HG03432 (cell line): ENCODE measurements around the gene TBC1D14.
A peak's percentile ranks its signal among the peaks of the same experiment; 100 is the strongest.

ENCODE experiments used
- ATAC-seq: cut with Tn5 transposase; IDR thresholded peaks from one replicate; pipeline ENCODE4 v1.9.1; 2021; ENCODE audit warnings: mild to moderate bottlenecking, moderate library complexity; ENCODE audit not compliant: unreplicated experiment

The TBC1D14 gene

DNA sequence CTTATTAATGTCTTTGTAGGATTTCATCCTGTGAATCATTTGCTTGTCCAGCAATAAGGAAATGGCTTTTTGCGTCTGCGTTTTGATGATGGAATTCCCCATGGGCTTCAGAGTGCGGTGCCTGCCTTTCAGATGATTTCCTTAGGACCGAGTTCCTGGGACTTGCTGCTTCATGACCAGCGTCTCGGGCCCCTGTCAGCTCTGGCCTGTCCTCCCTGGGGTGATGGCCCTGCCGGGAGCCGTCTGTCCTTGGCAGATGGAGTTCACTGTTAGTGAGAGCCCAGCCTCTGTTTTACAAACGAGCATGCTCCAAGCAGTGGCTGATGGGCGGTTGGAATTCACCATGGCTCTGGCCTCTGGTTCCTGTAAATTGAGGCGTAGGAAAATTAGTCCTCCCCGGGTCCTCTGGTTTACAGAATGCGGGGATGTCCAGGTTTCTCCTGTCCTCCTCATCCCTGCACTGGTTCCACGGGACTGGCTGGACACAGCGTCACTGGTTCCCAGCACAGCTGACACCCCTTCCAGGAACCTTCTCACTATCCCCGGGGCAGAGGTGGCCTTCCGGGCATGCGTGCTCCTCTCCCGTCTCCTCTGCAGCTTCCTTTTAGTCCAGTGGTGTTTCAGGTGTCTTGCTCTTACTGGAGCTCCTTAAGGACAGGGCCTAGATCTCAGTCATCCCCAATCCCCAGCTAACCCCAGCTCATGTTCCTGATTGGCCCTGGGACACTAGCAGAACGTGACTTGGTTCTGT is 34.9 kb downstream of the TBC1D14 start:
- no peak for ATAC-seq

DNA sequence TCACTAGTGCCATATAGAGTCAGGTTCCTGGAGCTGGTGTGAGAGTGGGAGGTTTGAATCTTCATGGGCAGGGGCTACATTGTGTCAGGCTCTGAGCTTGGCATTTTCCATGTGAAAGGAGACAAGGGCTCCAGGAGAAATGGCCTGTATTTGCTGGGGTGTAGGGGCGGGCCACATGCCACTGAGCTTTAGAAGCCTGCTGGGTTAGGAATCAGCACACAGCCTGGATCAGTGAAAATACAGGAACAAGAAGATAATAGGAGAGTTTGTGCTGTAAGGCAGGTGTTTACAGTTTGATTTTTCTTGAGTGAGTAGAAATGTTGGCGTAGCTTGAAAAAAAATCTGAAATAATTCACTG is 35.4 kb downstream of the TBC1D14 start:
- ATAC-seq: no peak

DNA sequence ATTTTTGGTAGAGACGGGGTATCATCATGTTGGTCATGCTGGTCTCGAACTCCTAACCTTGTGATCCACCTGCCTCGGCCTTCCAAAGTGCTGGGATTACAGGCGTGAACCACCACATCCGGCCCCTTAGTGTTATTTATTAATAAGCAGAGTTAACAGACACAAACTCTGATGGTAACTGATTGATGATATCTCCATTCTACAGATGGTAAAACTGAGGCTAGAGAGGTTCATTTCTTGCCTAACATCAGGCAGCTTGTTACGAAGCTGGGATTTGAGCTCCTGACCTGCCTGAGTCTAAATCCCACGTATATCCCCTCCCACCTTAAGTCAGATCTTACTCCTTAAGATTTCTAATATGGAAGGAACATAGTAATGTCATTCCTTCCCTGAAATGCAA is 36.9 kb downstream of the TBC1D14 start:
- no peak for ATAC-seq

DNA sequence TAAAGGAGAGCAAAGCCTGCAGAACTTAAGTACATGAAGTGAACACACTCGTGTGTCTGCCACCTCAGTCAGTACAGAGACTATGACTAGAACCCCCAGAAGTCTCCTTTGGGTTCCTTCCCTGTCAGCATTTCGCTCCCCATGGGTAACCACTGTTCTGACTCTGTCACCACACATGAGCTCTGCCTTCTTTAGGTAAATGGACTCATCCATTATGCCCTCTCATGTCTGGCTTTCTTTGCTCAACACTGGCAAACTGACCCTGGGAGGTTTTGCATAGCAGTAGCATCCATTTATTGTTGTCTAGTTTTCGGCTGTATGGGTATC is 38.5 kb downstream of the TBC1D14 start:
- no peak for ATAC-seq

DNA sequence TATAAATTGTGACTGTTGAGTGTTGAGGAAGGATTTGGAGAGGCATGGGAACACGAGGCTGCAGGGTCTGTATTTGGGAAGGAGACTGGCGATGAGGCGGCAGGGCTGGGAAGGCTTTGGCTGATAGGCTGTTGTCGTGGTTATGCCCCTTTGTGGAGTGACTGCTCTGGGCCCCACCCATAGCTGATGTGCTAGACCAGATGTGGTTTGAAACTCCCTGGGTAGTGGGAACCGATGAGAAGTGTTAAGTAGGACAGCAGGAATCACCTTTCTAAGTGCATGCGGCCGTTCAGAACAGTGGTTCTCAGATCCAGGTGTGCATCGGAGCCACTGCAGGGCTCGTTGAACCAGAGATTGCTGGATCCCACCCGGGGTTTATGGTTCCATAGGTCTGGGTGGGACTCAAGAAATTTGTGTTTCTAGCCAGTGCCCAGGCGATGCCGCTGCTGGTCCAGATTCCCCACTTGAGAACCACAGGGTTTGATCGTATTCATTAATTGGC is 42.3 kb downstream of the TBC1D14 start:
- ATAC-seq: no peak

DNA sequence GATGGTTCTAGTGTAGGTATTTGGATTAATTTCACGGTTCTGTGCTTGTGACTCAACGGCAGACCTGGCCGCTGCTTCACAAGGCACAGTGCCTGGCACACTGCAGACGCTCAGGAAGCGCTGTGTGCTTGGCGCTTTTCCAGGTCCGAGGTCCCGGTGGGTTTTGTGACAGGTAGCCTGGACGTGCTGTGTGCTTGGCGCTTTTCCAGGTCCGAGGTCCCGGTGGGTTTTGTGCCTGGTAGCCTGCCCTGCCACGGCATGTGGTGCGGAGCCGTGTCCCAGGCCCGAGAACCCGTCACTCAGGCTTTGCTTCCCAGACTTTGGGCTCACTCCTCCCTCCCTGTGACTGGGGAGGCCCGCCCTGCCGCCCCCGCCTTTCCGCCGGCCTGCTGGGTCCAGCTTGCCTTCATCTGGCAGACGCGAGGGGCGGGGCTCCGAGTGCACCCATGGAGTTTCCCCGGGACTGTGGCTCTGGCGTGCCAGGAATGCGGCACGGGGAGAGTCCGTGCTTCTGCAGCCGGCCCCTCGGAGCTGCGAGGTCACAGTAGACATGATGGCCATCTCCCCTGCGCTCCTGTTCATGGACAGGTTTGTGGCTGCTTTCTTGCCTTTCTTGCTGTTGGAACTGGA is 44.2 kb downstream of the TBC1D14 start:
- no peak for ATAC-seq

DNA sequence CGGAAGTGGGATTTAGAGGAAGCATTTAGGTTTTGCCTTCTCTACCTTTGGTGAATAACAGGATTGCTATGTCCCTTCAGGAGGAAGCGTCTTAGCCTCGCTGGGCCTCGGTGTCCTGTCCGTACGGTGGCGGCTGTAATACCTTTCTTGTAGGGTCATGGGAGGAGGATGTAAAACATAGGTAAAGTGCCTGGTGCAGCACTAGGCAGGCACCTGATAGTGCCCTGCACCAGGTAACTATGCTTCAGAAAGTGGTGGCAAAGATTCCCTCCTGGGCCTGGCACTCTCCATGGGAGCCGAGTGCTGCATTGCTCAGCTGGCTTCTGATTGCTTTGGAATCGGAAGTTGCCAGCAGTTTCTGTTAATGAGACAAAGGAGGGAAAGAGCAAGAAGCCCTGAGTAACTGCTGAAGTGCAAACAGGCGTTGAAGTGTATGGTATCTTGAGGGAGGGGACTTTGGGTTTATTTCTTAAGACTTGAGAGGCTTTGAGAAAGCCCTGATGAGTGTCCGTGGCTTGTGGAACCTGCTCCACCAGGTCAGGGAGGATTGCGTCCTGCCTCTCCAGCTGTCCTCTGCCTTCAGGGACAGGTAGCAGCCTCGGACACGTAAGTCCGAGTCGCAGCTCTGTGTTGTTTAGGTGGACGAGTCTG is 45.8 kb downstream of the TBC1D14 start:
- no peak for ATAC-seq

DNA sequence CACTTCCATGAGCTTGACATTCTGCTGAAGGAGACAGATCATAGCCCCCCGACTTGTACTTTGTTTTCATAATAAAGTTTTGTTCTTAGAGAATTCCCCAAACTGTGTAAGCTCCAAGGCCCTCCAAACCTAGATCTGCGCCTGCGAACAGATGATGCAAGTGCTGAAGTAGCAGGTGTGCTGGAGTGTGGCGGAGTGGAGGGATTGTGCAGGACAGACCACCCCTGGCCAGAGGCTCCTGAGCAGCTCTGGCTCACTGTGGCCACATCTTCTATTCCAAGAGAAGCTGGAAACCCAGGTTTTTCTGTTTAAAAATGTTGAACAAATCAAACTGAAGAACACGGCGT is 46.4 kb downstream of the TBC1D14 start:
- no peak for ATAC-seq

DNA sequence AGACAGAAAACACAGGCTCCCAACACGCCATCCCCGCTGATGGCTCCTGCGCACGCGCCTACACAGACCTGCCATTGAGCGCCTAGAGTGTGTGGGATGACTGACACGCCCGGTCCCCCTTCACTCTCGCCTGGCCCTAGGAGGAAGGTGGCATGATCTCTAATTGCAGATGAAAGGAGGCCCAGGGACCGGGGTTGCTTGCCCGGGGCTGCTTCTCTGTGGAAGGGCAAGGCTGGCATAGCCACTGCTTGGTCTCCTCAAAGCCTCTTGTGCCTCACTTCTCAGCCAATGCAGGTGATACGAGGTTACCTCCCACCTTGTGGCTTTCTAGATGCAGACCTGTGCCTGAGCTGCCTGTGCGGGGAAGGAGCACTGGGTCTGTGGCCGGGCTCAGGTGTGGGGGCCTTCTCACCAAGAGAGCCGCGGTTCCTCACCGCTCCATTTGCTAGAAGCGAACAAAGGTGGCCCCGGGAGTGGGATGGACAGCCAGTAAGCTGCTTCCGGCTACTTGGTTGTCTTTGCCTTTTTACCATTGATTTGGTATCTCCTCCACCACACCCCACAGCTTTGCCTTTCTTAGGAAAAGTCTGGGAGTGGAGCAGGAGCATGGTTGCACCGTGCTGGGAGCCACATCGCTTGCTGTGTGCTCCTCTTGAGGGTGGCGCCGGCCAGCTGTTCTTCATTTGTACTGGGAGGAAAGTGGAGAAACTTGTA is 47.0 kb downstream of the TBC1D14 start:
- ATAC-seq: no peak

DNA sequence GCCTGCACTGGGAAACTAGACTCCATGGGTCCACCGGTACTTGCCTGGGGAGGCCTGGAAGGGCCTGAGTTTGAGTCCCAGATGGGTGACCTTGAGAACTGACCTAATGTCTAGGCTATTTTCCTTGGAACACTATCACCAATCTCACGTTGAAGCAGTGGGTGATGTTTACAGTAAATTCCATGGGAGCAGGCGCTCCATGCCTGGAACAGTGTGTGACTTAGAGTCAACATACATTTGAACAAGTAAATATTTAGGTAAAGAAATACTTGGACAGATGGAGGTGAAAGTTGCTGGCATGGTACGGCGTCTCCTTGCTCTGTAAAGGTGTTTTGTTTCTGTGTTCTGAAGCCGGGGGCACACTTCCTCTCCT is 47.5 kb downstream of the TBC1D14 start:
- ATAC-seq: no peak

DNA sequence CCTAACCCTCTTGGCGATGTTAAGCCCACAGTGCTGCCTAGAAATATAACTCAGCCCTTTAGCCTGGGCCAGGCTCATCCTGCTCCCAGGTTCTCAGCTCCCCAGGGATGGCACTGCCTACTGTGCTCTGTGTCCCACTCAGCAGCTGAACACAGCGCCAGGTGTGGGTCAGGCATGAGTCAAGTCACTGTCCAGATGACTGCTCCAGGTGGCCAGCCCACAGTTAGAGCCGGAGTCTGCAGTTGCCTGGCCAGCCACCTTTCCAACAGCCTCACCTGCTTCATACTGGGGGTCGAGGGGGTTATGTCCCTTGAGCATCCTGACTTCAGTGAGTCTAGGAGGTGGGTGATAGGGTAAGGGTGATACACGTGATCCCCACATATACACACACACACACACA is 48.4 kb downstream of the TBC1D14 start:
- ATAC-seq: no peak

DNA sequence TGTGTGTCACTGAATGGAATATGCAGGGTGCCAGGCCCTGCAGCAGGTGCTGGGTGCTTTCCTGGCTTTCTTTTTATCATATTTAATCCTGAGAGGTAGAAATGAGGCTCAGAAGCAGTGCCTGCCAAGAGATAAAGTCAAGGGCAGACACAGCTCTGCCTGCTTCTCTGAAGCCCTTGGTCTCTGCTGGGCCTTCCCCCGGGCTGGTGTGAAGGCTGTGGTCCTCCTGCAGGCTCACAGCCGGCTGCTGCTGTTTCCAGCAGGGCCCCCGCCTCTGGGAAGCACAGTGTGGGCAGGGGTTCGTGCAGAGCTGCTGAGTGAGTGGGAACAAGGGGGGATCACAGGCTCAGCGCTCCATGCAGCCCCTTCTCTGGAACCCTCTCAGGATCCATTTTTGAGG is 49.6 kb downstream of the TBC1D14 start:
- no peak for ATAC-seq

DNA sequence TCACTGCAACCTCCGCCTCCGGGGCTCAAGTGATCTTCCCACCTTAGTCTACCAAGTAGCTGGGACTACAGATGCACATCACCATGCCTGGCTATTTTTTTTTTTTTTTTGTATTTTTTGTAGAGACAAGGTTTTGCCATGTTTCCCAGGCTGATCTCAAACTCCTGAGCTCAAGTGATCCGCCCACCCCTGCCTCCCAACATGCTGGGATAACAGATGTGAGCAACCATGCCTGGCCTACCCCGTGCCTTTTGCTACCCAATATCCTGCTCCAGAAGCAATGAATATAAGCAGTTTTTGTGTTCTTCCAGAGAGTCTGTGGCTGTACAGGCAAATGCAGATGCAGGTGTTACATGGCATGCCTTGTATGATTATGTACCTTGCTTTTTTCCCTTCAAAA is 50.5 kb downstream of the TBC1D14 start:
- ATAC-seq: no peak

DNA sequence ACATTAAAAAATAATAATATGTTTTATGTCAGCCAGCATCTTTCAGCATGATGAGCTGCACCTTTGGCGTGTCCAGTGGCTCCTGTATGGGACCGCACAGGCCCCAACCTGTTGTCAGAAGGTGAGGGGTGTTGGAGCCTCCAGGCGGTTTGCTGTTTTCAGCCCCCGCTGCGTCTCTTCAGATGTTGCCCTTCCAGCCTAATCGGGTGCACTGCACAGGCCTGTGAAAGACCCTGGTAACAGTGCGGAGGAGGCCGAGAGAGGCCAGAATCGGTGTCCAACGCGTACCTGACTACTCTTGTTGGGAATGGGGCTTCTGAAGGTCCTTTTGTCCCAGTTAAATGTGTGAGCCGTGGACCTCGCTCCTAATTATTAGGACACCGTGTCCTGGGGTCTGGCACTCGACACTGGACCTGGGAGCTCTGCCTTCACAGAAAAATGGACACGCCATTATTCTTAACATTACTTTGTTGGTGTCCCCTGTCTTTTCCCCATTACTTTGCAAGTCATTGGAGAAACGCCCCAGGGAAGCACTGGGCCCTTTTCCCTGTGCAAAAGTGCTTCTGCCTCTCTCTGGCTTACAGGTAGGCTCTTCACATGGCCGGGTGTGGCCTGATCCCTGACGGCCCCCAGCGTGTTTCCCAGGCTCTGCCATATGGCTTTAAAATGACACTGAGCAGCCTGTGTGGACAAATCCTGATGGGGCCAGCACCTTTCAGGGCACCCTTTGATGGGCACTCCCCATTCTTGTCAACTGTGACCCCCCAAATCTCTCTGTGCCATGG is 51.2 kb downstream of the TBC1D14 start:
- no peak for ATAC-seq

DNA sequence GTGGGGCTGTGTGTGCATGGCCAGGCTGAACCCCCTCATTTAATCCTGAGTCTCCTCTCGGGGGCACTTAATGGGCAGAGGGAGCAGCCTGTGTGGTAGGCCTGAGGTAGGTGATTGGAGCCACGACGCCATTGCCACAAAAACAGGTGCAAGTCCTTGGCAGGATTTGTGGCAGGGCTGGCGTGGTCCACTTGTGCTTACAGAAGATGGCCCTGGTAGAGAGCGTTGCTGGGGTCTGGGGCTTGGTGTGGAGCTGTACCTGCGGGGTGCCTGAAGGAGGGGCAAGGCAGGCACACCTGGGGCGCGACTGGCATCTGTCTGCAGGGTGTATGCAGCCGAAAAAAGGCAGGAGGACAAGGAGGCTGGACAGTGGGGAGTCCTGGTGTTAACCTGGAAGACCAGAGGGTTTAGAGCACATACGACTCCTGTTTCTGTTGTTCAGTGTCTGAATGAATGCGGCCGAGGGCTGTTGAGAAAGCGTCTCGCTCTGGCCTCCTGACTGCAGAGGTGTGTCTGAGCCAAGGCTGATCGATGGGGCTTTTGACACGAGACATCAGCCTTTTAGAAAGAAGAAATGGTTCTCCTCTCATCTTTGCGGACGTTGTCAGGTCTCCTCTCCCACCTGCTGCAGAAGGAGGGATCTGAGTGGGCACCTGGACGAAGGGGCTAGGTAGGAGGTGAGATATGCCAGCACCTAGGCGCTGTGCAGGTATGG is 52.0 kb downstream of the TBC1D14 start:
- no peak for ATAC-seq

DNA sequence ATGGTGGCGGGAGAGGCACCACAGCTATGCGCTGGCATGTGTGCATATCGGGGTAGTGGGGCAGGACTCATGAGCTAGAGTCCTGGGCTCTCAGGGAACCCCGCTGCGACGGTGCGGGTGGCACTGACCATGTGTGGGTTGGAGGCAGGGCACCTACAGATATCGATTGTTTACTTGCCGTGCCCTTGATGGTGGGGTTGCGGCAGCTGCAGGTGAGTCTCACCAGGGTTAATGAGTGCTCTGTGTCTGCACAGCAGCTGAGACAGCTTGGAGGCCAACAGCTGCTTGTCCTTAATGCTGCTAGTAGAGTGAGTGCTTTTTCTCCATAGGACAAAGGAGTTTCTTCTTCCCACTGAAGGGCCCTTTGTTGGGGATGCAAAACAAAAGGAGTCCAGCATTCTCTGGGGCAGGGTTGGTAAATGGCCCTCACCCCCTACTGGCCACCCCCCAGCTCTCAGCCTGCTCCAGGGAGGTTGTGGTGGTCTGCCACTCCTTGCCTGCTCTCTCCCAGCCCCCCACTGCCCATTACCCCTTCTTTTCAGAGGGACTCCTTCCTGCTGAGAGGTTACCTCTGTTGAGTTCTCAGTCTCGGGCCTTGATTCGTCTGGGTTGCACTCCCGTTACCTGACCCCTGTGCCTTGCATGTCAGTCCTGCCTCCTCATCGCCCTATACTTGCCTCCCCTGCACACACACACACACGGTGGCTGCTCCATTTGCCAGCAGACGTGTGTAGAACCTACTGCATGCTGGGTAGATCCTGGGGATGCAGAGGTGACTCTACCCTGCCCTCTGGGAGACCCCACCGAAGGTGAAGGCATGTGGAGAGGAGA is 52.8 kb downstream of the TBC1D14 start:
- ATAC-seq: no peak

DNA sequence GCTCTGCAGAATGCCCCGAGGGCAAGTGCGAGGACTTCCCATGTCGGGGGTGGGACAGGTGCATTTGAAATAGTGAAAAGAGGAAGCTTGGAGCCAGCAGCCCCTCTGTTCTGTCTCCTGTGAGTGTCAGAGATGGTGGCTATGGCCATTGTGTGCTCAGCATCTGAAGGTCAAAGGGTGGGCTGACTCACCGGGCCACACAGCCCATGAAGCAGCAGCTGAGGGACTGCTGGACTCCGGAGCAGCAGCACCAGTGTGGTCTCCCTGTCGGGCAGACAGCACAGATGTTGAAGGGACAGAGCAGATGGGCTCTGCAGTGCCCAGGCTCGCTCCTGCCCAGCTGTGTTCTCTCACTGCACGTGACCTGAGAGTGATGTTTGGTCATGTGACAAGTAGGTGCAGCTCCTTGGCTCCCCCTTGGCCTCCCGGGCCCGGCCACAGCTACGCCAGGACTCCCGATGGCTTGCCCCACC is 53.5 kb downstream of the TBC1D14 start:
- no peak for ATAC-seq

DNA sequence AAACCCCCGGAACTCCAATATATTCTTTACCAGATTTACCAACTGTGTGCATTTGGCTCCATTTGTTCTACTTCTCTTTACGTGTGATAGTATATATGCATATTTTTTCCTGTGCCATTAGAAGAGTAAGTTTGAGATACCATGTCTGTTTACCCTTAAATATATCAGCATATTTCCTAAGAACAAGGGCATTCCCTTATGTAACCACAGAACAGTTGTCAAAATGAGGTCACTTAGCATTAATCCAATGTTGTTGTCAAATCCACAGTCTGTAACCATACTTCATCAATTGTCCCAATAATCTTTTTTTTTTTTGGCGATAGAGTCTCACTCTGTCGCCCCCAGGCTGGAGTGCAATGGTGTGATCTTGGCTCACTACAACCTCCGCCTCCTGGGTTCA is 55.2 kb downstream of the TBC1D14 start:
- ATAC-seq: peak; percentile 3

DNA sequence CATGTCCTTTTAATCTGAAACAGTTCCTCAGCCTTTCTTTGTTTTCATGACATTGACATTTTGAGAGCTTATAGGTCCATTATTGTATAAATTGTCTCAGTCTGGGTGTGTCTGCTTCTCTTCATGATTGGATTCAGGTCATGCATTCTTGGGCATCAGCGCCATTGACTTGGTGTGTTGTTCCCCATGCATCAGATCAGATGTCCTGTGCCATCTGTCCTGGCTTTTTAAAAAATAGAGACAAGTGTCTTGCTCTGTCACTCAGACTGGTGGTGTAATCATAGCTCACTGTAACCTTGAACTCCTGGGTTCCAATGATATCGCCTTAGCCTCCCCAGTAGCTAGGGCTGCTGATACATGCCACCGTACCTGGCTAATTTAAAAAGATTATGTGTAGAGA is 55.7 kb downstream of the TBC1D14 start:
- no peak for ATAC-seq
